Measurements from ENCODE around the gene COPB1.

GRCh38 chr11:14422814-14423182 lies 76.8 kb downstream of the COPB1 start:
- TF ChIP-seq PPARA (CRISPR knock-in tag; IDR thresholded peaks at IDR 0.05; ENCODE audit: borderline replicate concordance): no peak
- TF ChIP-seq POU6F1 (CRISPR knock-in tag; IDR thresholded peaks at IDR 0.05; ENCODE audit: borderline replicate concordance, low read depth): no peak

All from SK-N-SH treated with all-trans-retinoic acid at 6 μM for 48 hours (cell line).